NCI-H1092 treated with DMSO at 0.1 percent for 48 hours (cell line): ENCODE results near the gene CLCNKA.

Experiments
- DNase-seq: peaks from one replicate; lab custom pipeline; 2025; lab: John Stamatoyannopoulos, UW

Gene CLCNKA

DNA sequence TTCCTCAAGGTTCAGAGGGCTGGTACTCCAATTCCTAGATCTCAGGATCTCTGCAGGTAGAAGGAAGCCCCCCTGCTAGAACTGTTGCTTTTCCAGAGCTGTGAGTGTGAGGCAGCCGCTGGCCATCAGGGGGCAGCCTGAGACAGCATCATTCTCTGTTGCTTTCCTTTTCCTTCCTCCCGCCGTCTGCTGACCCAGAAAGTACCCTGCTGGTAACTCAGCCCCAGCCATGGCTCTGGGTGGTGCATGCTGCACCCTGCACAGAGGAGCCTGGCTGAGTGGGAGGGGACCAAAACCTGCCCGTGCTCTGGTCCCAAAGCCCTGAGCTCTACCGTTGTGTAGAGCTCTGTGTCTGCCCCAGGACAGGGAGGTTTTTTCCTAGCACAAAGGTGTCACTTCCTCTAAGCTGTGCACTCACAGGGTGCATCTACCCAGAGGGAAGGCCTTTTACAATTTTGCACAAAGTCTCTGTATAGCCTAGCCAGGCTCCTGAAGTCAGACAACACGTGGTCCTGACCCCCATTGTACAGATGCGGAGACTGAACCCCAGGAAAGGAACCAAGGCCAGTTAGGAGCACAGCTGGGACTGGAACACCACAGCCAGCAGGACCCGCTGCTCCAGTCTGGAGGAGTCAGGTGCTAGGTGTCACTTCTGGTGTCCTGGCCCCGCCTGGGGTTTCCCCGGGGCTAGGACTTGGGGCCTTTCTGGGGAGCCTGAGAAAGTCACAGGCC, 57.3 kb downstream of the CLCNKA start:
- peak; percentile 90 for DNase-seq

DNA sequence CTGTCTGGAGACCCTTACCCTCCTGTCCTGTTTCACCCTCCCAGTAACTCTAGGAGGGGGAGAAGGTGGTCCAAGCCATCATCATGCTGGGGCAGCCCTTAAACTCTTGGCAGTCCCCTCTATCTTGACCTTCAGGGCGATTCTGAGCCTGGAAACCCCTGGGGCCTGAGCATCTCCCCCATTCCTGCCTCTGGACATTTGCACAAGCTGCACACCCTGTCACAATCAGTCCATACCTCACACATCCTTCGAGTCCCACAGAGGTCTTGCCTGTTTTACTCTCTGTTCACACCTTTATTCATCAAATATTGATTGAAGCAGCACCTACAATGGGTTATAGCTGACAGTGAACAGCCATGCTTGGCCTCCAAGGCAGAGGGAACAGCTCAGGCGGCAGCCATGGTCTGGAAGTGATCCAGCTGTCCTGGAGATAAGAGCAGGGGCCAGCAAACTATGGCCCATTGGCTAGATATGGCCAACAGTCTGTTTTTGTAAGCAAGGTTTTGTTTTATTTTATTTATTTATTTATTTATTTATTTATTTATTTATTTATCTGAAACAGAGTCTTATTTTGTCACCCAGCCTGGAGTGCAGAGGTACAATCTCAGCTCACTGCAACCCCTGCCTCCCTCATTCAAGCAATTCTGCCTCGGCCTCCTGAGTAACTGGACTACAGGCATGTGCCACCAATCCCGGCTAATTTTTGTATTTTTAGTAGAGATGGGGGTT, 58.8 kb downstream of the CLCNKA start:
- no peak for DNase-seq

GRCh38 chr1:16081636-16082035, 59.8 kb downstream of the CLCNKA start:
- no peak for DNase-seq

DNA sequence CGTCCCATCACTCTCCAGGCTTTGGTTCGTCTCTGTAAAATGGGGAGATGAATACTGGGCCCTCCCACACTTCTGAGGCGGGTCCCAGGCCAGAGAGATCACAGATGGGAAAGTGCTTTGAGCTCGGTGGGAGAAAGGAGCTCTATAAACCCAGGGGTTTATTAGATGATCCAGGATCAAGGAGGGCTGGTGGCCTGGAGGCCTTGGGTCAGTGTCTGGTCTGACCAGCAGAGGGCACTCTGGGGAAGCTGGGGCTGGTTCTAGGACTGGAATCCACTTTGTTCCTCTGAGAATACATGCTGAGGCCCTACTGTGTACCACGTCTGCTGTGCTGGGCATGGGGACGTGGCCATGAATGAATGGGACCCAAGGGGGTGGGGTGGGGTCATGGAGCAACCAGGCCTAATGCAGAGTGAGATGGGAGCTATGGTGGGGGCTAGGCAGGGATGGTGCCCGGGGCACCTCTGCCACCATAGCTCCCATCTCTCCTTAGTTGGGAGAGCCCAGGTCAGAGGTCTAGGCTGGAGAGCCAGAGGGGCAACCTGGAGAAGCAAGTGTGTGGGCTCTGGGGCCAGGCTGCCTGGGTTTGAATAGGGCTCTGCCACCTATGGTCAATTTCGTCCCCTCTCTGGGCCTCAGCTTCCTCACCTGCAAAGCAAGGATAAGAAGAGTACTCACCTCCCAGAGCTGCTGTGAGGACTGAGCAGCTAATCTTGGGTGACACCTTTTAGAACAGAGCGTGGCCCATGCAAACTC, 60.6 kb downstream of the CLCNKA start:
- DNase-seq = peak; percentile 51

- no peak for DNase-seq
Observed at GRCh38 chr1:16083486-16083885, 61.6 kb downstream of the CLCNKA start.
